Activated CD4-positive, alpha-beta T cell treated with anti-CD3 and anti-CD28 coated beads, Interleukin-2, amount 50 U/mL, for 16 hours (primary cell): ENCODE data around the gene RADIL.

Source experiments
- DNase-seq: peaks from one replicate; pipeline ENCODE4 v3.0.0-alpha.2; 2020

RADIL gene

GRCh38 chr7:4751398-4751947 is 132.0 kb downstream of the RADIL start:
- DNase-seq, result no peak

- DNase-seq, result no peak
These were observed 133.7 kb downstream of the RADIL start for GRCh38 chr7:4749798-4750197.

GRCh38 chr7:4749363-4749762 is 134.2 kb downstream of the RADIL start:
- no peak for DNase-seq
